Melanocyte of skin (primary cell): ENCODE data around the gene TAL2. TPM values are rescaled to one million over a fixed set of nuclear protein-coding genes. Genes with fewer than 3 reads are reported as not detected.

ENCODE experiments used
- total RNA-seq, 2 donors: library from RNA; depleted of rRNA; stranded (reverse); fragments of >200 nt; gene quantifications; 2 replicates each; pipeline ENCODE4 v1.2.3, GENCODE V29; 2012

TAL2 gene
- not detected for total RNA-seq

GRCh38 chr9:105662184-105663104, at the start of gene TAL2:
TSS of gene TAL2 (plus strand) at chr9:105662457. CDS start at chr9:105662497, 40 bp downstream.

GRCh38 chr9:105694190-105694847, 32.1 kb downstream of the TAL2 start, which contains the start of gene TMEM38B:
TSS of gene TMEM38B (plus strand) at chr9:105694541. CDS start at chr9:105694661, 120 bp downstream.

Other genes with a start within 250 kb of the TAL2 start
- gene FSD1L, start 214.4 kb upstream of the TAL2 start, total RNA-seq: 1 to 10 TPM; 9.3 to 9.6 TPM
- gene FKTN, start 104.3 kb upstream of the TAL2 start, total RNA-seq: 10 to 100 TPM; 26.6 to 40.3 TPM
- 10 to 100 TPM; 20.6 to 30.6 TPM for gene TMEM38B, start 32.1 kb downstream of the TAL2 start, total RNA-seq